GM23338 (cell line): ENCODE data around the gene CXorf66. TPM values are rescaled to one million over a fixed set of nuclear protein-coding genes. Genes with fewer than 3 reads are reported as not detected.

Experiments used
- ATAC-seq: fragments of 200-7000 bp; cut with Tn5 transposase; 3 replicates; pipeline ENCODE4 v1.9.1; 2020
- DNase-seq: peaks from one replicate; pipeline ENCODE4 v3.0.0-alpha.2; 2015; ENCODE audit warnings: low spot score
- H2AFZ ChIP-seq: fragments of 200-600 bp; sonication (generic); 2 replicates; pipeline ENCODE4 v1.8.0; 2016; ENCODE audit warnings: antibody characterized with exemption, mild to moderate bottlenecking, moderate library complexity
- H3F3A ChIP-seq: fragments of 200-600 bp; sonication (generic); replicated peaks from 2 replicates; pipeline ENCODE4 v1.8.0; 2017; ENCODE audit warnings: antibody characterized with exemption, mixed run types, low read depth
- H3K27ac ChIP-seq: fragments of 200-600 bp; sonication (generic); 2 replicates; pipeline ENCODE4 v1.6.1; 2016; ENCODE audit warnings: low read depth
- H3K27me3 ChIP-seq: fragments of 200-600 bp; sonication (generic); 2 replicates; pipeline ENCODE4 v1.8.0; 2016; ENCODE audit warnings: mild to moderate bottlenecking, mixed run types, moderate library complexity; ENCODE audit not compliant: insufficient read depth
- H3K36me3 ChIP-seq: fragments of 200-600 bp; sonication (generic); 2 replicates; pipeline ENCODE4 v1.8.0; 2016; ENCODE audit warnings: mild to moderate bottlenecking; ENCODE audit not compliant: insufficient read depth
- H3K4me1 ChIP-seq: fragments of 200-600 bp; sonication (generic); 2 replicates; pipeline ENCODE4 v1.8.0; 2016; ENCODE audit warnings: mild to moderate bottlenecking, moderate library complexity; ENCODE audit not compliant: insufficient read depth
- H3K4me2 ChIP-seq: fragments of 200-600 bp; sonication (generic); 2 replicates; pipeline ENCODE4 v1.7.1; 2017; ENCODE audit warnings: mixed run types
- H3K4me3 ChIP-seq: fragments of 200-600 bp; sonication (generic); 2 replicates; pipeline ENCODE4 v1.6.1; 2016; ENCODE audit warnings: mixed run types
- H3K79me2 ChIP-seq: fragments of 200-600 bp; sonication (generic); replicated peaks from 2 replicates; pipeline ENCODE4 v1.8.0; 2017; ENCODE audit warnings: mild to moderate bottlenecking; ENCODE audit not compliant: insufficient read depth
- H3K9me2 ChIP-seq: fragments of 200-600 bp; sonication (generic); 2 replicates; pipeline ENCODE4 v1.8.0; 2017; ENCODE audit not compliant: insufficient read depth
- H4K20me1 ChIP-seq: fragments of 200-600 bp; sonication (generic); replicated peaks from 2 replicates; pipeline ENCODE4 v1.8.0; 2017; ENCODE audit warnings: mild to moderate bottlenecking; ENCODE audit not compliant: insufficient read depth
- H3K27ac Mint-ChIP-seq: 2 replicates; pipeline ENCODE4 v1.8.0; 2020; ENCODE audit warnings: inconsistent platforms, mild to moderate bottlenecking, moderate library complexity, mixed read lengths
- H3K27me3 Mint-ChIP-seq: 3 replicates; pipeline ENCODE4 v1.8.0; 2022; ENCODE audit warnings: low read depth, mild to moderate bottlenecking, moderate library complexity, mixed read lengths, inconsistent platforms; ENCODE audit not compliant: insufficient read depth, poor library complexity
- H3K36me3 Mint-ChIP-seq: 3 replicates; pipeline ENCODE4 v1.8.0; 2021; ENCODE audit warnings: low read depth, mild to moderate bottlenecking, inconsistent platforms, moderate library complexity, mixed read lengths
- H3K4me1 Mint-ChIP-seq: 3 replicates; pipeline ENCODE4 v1.8.0; 2020; ENCODE audit warnings: mild to moderate bottlenecking, inconsistent platforms, mixed read lengths
- H3K4me3 Mint-ChIP-seq: 3 replicates; pipeline ENCODE4 v1.8.0; 2021; ENCODE audit warnings: moderate library complexity, mild to moderate bottlenecking, inconsistent platforms, mixed read lengths
- H3K9me3 Mint-ChIP-seq: 3 replicates; pipeline ENCODE4 v1.8.0; 2020; ENCODE audit warnings: moderate library complexity, mild to moderate bottlenecking, inconsistent platforms, mixed read lengths
- EZH2phosphoT487 ChIP-seq: fragments of 200-600 bp; sonication (generic); IDR thresholded peaks from one replicate; pipeline ENCODE4 v1.8.1; 2018; ENCODE audit warnings: antibody characterized with exemption; ENCODE audit not compliant: unreplicated experiment
- JUNB ChIP-seq: IDR thresholded peaks from one replicate; pipeline ENCODE4 v1.6.1; 2016; ENCODE audit warnings: antibody characterized with exemption; ENCODE audit not compliant: unreplicated experiment
- POLR2AphosphoS5 ChIP-seq: IDR thresholded peaks from 2 replicates; pipeline ENCODE4 v1.6.1; 2016; ENCODE audit warnings: antibody characterized with exemption, low read depth
- ZNF114 ChIP-seq: fragments of 250-450 bp; sonication (Bioruptor Pico); IDR thresholded peaks from 2 replicates; pipeline ENCODE4 v1.5.0; 2020; ENCODE audit warnings: mild to moderate bottlenecking, moderate library complexity
- ZNF331 ChIP-seq: fragments of 250-450 bp; sonication (Bioruptor Pico); IDR thresholded peaks from 2 replicates; pipeline ENCODE4 v1.5.0; 2020; ENCODE audit warnings: low read depth, mild to moderate bottlenecking, moderate library complexity
- polyA plus RNA-seq: library from polyadenylated mRNA; unstranded; fragments of >200 nt; fragmentation: Nextera tagmentation; extraction: Ambion mirVana; gene quantifications from 2 replicates; pipeline ENCODE4 v1.2.1, GENCODE V29; 2016
- total RNA-seq: library from RNA; depleted of rRNA; stranded (reverse); fragments of >200 nt; shearing (Covaris generic); gene quantifications from 2 replicates; pipeline ENCODE4 v1.2.3, GENCODE V29; 2014
- TF ChIP-seq, protein P1 (sequence below): fragments of 250-450 bp; sonication (Bioruptor Pico); IDR thresholded peaks from 2 replicates; pipeline ENCODE4 v1.5.0; 2020; ENCODE audit warnings: mild to moderate bottlenecking, moderate library complexity

CXorf66 gene
- total and polyA plus RNA-seq, 2 experiments from 2014 or later = not detected

DNA sequence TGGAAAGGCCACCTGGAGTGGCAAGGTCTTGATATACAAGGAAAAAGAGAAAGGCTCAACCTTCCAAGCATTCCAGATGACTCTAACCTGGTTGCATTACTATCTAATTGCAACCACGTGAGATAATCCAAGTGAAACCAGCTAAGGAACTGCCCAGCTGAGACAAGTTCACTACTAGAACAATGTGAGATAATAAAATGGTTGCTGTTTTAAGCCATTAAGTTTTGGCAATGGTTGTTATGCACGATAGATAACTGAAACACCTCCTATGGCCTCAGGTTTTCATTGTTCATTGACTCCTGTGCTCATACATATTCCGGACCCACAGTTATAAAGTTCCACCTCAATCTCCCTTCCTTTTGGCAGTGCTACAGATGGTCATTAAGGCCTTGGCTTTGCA lies 9.2 kb upstream of the CXorf66 start:
- H3K27me3 ChIP-seq = no peaks in the 10 kb centered on the region
- H3K9me3 Mint-ChIP-seq = peaks cover 3% of the 10 kb centered on the region; the same call in 1 of the 3 replicates
- H3K36me3 ChIP-seq = no peaks in the 10 kb centered on the region
- H4K20me1 ChIP-seq = no peaks in the 10 kb centered on the region
- H3K27ac ChIP-seq = no peak overlapping the region
- no peak overlapping the region for H2AFZ ChIP-seq
- 0 out of 2 replicates have a peak, but pooled peaks cover 3% of the 10 kb centered on the region for H3K4me1 ChIP-seq
- no peaks in the 10 kb centered on the region for H3K9me2 ChIP-seq
- H3F3A ChIP-seq = no peaks in the 10 kb centered on the region
- H3K4me3 ChIP-seq = no peak overlapping the region
- H3K4me3 Mint-ChIP-seq = no peak overlapping the region
- ATAC-seq (no peak), DNase-seq (no peak)
- no peaks in the 10 kb centered on the region for H3K27me3 Mint-ChIP-seq
- H3K36me3 Mint-ChIP-seq = no peaks in the 10 kb centered on the region
- no peak for TF ChIP-seq JUNB
- no peak for TF ChIP-seq EZH2phosphoT487
- TF ChIP-seq ZNF114 (CRISPR knock-in tag) = no peak
- no peak for TF ChIP-seq POLR2AphosphoS5
- TF ChIP-seq, protein P1, sequence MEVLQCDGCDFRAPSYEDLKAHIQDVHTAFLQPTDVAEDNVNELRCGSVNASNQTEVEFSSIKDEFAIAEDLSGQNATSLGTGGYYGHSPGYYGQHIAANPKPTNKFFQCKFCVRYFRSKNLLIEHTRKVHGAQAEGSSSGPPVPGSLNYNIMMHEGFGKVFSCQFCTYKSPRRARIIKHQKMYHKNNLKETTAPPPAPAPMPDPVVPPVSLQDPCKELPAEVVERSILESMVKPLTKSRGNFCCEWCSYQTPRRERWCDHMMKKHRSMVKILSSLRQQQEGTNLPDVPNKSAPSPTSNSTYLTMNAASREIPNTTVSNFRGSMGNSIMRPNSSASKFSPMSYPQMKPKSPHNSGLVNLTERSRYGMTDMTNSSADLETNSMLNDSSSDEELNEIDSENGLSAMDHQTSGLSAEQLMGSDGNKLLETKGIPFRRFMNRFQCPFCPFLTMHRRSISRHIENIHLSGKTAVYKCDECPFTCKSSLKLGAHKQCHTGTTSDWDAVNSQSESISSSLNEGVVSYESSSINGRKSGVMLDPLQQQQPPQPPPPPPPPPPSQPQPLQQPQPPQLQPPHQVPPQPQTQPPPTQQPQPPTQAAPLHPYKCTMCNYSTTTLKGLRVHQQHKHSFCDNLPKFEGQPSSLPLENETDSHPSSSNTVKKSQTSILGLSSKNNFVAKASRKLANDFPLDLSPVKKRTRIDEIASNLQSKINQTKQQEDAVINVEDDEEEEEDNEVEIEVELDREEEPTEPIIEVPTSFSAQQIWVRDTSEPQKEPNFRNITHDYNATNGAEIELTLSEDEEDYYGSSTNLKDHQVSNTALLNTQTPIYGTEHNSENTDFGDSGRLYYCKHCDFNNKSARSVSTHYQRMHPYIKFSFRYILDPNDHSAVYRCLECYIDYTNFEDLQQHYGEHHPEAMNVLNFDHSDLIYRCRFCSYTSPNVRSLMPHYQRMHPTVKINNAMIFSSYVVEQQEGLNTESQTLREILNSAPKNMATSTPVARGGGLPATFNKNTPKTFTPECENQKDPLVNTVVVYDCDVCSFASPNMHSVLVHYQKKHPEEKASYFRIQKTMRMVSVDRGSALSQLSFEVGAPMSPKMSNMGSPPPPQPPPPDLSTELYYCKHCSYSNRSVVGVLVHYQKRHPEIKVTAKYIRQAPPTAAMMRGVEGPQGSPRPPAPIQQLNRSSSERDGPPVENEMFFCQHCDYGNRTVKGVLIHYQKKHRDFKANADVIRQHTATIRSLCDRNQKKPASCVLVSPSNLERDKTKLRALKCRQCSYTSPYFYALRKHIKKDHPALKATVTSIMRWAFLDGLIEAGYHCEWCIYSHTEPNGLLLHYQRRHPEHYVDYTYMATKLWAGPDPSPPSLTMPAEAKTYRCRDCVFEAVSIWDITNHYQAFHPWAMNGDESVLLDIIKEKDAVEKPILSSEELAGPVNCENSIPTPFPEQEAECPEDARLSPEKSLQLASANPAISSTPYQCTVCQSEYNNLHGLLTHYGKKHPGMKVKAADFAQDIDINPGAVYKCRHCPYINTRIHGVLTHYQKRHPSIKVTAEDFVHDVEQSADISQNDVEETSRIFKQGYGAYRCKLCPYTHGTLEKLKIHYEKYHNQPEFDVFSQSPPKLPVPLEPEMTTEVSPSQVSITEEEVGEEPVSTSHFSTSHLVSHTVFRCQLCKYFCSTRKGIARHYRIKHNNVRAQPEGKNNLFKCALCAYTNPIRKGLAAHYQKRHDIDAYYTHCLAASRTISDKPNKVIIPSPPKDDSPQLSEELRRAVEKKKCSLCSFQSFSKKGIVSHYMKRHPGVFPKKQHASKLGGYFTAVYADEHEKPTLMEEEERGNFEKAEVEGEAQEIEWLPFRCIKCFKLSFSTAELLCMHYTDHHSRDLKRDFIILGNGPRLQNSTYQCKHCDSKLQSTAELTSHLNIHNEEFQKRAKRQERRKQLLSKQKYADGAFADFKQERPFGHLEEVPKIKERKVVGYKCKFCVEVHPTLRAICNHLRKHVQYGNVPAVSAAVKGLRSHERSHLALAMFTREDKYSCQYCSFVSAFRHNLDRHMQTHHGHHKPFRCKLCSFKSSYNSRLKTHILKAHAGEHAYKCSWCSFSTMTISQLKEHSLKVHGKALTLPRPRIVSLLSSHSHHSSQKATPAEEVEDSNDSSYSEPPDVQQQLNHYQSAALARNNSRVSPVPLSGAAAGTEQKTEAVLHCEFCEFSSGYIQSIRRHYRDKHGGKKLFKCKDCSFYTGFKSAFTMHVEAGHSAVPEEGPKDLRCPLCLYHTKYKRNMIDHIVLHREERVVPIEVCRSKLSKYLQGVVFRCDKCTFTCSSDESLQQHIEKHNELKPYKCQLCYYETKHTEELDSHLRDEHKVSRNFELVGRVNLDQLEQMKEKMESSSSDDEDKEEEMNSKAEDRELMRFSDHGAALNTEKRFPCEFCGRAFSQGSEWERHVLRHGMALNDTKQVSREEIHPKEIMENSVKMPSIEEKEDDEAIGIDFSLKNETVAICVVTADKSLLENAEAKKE (CRISPR knock-in tag) = no peak
- TF ChIP-seq ZNF331 (CRISPR knock-in tag) = no peak
- H3K27ac Mint-ChIP-seq = no peak overlapping the region
- H3K4me1 Mint-ChIP-seq = peaks cover 6% of the 10 kb centered on the region; the same call in 2 of the 3 replicates
- H3K4me2 ChIP-seq = no peak overlapping the region
- no peaks in the 10 kb centered on the region for H3K79me2 ChIP-seq
